ENCODE results near the gene TMEM183A. TPM values are rescaled to one million over a fixed set of nuclear protein-coding genes. Genes with fewer than 3 reads are reported as not detected.
"Not testable (repeated sequence)": the region's sequence is repeated elsewhere in the genome, so short reads cannot be mapped to it uniquely, and the experiment has no call there.

TMEM183A gene
- total RNA-seq, 1 donor = 207 TPM

- H3K27me3 ChIP-seq (ENCODE audit: insufficient read depth, low read length) = no peaks in the 10 kb centered on the region
- H3K4me1 ChIP-seq (ENCODE audit: insufficient read depth, low read length) = peaks cover 18% of the 10 kb centered on the region
- H3K9me3 ChIP-seq (ENCODE audit: low read depth, low read length) = no peaks in the 10 kb centered on the region
- H3K4me3 ChIP-seq (ENCODE audit: low read length) = no peak overlapping the region
These were observed 4.2 kb upstream of the TMEM183A start for GRCh38 chr1:203002951-203003350.

- H3K4me1 ChIP-seq (ENCODE audit: insufficient read depth, low read length) = peaks cover 26% of the 10 kb centered on the region
- not testable (repeated sequence) for H3K27me3 ChIP-seq (ENCODE audit: insufficient read depth, low read length); H3K4me3 ChIP-seq (ENCODE audit: low read length); H3K9me3 ChIP-seq (ENCODE audit: low read depth, low read length)
These were observed 1.6 kb upstream of the TMEM183A start for GRCh38 chr1:203005395-203006142.

- peaks cover 26% of the 10 kb centered on the region for H3K4me1 ChIP-seq (ENCODE audit: insufficient read depth, low read length)
- H3K9me3 ChIP-seq (ENCODE audit: low read depth, low read length) = no peaks in the 10 kb centered on the region
- no peaks in the 10 kb centered on the region for H3K27me3 ChIP-seq (ENCODE audit: insufficient read depth, low read length)
- H3K4me3 ChIP-seq (ENCODE audit: low read length) = no peak overlapping the region
These were observed 2.0 kb downstream of the TMEM183A start for GRCh38 chr1:203009185-203009584.

- Histone ChIP-seq H3K4me1 (ENCODE audit: insufficient read depth, low read length) (peaks cover 15% of the 10 kb centered on the region), H3K4me3 (ENCODE audit: low read length) (no peak overlapping the region), H3K27me3 (ENCODE audit: insufficient read depth, low read length) (no peaks in the 10 kb centered on the region), H3K9me3 (ENCODE audit: low read depth, low read length) (no peaks in the 10 kb centered on the region)
These were observed 4.4 kb downstream of the TMEM183A start for GRCh38 chr1:203011582-203011981.

GRCh38 chr1:203017061-203017460, 9.9 kb downstream of the TMEM183A start:
- Histone ChIP-seq H3K4me3 (ENCODE audit: low read length) (no peak overlapping the region), H3K9me3 (ENCODE audit: low read depth, low read length) (no peaks in the 10 kb centered on the region)

GRCh38 chr1:203017692-203018091, 10.5 kb downstream of the TMEM183A start:
- H3K27me3 ChIP-seq (ENCODE audit: insufficient read depth, low read length) = no peaks in the 10 kb centered on the region
- H3K4me3 ChIP-seq (ENCODE audit: low read length) = no peak overlapping the region
- no peaks in the 10 kb centered on the region for H3K4me1 ChIP-seq (ENCODE audit: insufficient read depth, low read length)
- H3K9me3 ChIP-seq (ENCODE audit: low read depth, low read length) = no peaks in the 10 kb centered on the region

More at GRCh38 chr1:203017061-203017460, 9.9 kb downstream of the TMEM183A start:
- Histone ChIP-seq H3K4me1 (ENCODE audit: insufficient read depth, low read length) (no peaks in the 10 kb centered on the region), H3K27me3 (ENCODE audit: insufficient read depth, low read length) (no peaks in the 10 kb centered on the region)

GRCh38 chr1:203022855-203023254, 15.7 kb downstream of the TMEM183A start:
- not testable (repeated sequence) for H3K4me3 ChIP-seq (ENCODE audit: low read length); H3K9me3 ChIP-seq (ENCODE audit: low read depth, low read length); H3K27me3 ChIP-seq (ENCODE audit: insufficient read depth, low read length)
- peaks cover 12% of the 10 kb centered on the region for H3K4me1 ChIP-seq (ENCODE audit: insufficient read depth, low read length)

- H3K27me3 ChIP-seq (ENCODE audit: insufficient read depth, low read length) = peaks cover 6% of the 10 kb centered on the region
- H3K9me3 ChIP-seq (ENCODE audit: low read depth, low read length) = no peaks in the 10 kb centered on the region
- no peak overlapping the region for H3K4me3 ChIP-seq (ENCODE audit: low read length)
- peaks cover 12% of the 10 kb centered on the region for H3K4me1 ChIP-seq (ENCODE audit: insufficient read depth, low read length)
These were observed 18.5 kb downstream of the TMEM183A start for GRCh38 chr1:203025686-203026030.

GRCh38 chr1:203026031-203026665, 19.0 kb downstream of the TMEM183A start, which contains the start of gene PPFIA4:
Gene PPFIA4 (plus strand): TSS chr1:203026491. CDS start chr1:203039009, 12,518 bp downstream.
- no peaks in the 10 kb centered on the region for H3K9me3 ChIP-seq (ENCODE audit: low read depth, low read length)
- H3K27me3 ChIP-seq (ENCODE audit: insufficient read depth, low read length) = peaks cover 6% of the 10 kb centered on the region
- H3K4me1 ChIP-seq (ENCODE audit: insufficient read depth, low read length) = peaks cover 12% of the 10 kb centered on the region
- H3K4me3 ChIP-seq (ENCODE audit: low read length) = peak within 1 kb of the TSS; percentile 41

- peaks cover 6% of the 10 kb centered on the region for H3K27me3 ChIP-seq (ENCODE audit: insufficient read depth, low read length)
- H3K9me3 ChIP-seq (ENCODE audit: low read depth, low read length) = no peaks in the 10 kb centered on the region
- peak overlapping the region; percentile 41 for H3K4me3 ChIP-seq (ENCODE audit: low read length)
- peaks cover 12% of the 10 kb centered on the region for H3K4me1 ChIP-seq (ENCODE audit: insufficient read depth, low read length)
These were observed 19.8 kb downstream of the TMEM183A start for GRCh38 chr1:203026666-203027663.

- no peak overlapping the region for H3K4me3 ChIP-seq (ENCODE audit: low read length)
- H3K4me1 ChIP-seq (ENCODE audit: insufficient read depth, low read length) = peaks cover 12% of the 10 kb centered on the region
- H3K27me3 ChIP-seq (ENCODE audit: insufficient read depth, low read length) = peaks cover 6% of the 10 kb centered on the region
- H3K9me3 ChIP-seq (ENCODE audit: low read depth, low read length) = no peaks in the 10 kb centered on the region
These were observed 21.1 kb downstream of the TMEM183A start for GRCh38 chr1:203028067-203028783.

GRCh38 chr1:203028784-203029553, 21.8 kb downstream of the TMEM183A start:
- Histone ChIP-seq H3K4me3 (ENCODE audit: low read length) (no peak overlapping the region), H3K27me3 (ENCODE audit: insufficient read depth, low read length) (peaks cover 6% of the 10 kb centered on the region), H3K4me1 (ENCODE audit: insufficient read depth, low read length) (peaks cover 12% of the 10 kb centered on the region), H3K9me3 (ENCODE audit: low read depth, low read length) (no peaks in the 10 kb centered on the region)

- no peak overlapping the region for H3K4me3 ChIP-seq (ENCODE audit: low read length)
- peaks cover 6% of the 10 kb centered on the region for H3K4me1 ChIP-seq (ENCODE audit: insufficient read depth, low read length)
- H3K27me3 ChIP-seq (ENCODE audit: insufficient read depth, low read length) = peaks cover 6% of the 10 kb centered on the region
- no peaks in the 10 kb centered on the region for H3K9me3 ChIP-seq (ENCODE audit: low read depth, low read length)
These were observed 24.3 kb downstream of the TMEM183A start for GRCh38 chr1:203031467-203031866.

GRCh38 chr1:203033287-203033686, 26.1 kb downstream of the TMEM183A start:
- Histone ChIP-seq H3K4me3 (ENCODE audit: low read length) (no peak overlapping the region), H3K27me3 (ENCODE audit: insufficient read depth, low read length) (no peaks in the 10 kb centered on the region), H3K9me3 (ENCODE audit: low read depth, low read length) (no peaks in the 10 kb centered on the region), H3K4me1 (ENCODE audit: insufficient read depth, low read length) (no peaks in the 10 kb centered on the region)
